ENCODE measurements around the gene KCNMA1.

The KCNMA1 gene

DNA sequence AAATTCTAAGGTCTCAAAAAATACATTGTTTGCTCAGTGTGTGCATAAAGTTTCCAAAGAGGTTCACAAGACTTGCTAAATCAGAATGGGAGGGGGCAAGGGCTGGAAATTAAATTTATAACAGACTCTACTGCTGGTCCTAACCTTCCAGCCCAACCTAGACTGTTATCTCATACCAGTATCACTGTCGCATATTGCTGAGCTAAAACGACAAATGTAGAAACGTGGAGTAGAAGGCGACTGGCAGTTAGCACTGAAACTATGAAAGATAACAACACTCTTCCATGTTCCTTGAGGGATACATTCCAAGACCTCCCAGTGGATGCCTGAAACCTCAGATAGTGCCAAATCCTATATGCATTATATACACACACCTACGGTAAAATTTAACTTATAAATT lies 514.3 kb downstream of the KCNMA1 start:
- TF ChIP-seq, protein P1, sequence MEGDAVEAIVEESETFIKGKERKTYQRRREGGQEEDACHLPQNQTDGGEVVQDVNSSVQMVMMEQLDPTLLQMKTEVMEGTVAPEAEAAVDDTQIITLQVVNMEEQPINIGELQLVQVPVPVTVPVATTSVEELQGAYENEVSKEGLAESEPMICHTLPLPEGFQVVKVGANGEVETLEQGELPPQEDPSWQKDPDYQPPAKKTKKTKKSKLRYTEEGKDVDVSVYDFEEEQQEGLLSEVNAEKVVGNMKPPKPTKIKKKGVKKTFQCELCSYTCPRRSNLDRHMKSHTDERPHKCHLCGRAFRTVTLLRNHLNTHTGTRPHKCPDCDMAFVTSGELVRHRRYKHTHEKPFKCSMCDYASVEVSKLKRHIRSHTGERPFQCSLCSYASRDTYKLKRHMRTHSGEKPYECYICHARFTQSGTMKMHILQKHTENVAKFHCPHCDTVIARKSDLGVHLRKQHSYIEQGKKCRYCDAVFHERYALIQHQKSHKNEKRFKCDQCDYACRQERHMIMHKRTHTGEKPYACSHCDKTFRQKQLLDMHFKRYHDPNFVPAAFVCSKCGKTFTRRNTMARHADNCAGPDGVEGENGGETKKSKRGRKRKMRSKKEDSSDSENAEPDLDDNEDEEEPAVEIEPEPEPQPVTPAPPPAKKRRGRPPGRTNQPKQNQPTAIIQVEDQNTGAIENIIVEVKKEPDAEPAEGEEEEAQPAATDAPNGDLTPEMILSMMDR (IDR thresholded peaks at IDR 0.05; ENCODE audit: control insufficient read depth, insufficient read depth, low read depth, low read length, missing control alignments) = no peak
- no peak for DNase-seq (ENCODE audit: low read depth)
- H3K4me3 ChIP-seq (ENCODE audit: control insufficient read depth, low read depth, low read length) = no peak overlapping the region

DNA sequence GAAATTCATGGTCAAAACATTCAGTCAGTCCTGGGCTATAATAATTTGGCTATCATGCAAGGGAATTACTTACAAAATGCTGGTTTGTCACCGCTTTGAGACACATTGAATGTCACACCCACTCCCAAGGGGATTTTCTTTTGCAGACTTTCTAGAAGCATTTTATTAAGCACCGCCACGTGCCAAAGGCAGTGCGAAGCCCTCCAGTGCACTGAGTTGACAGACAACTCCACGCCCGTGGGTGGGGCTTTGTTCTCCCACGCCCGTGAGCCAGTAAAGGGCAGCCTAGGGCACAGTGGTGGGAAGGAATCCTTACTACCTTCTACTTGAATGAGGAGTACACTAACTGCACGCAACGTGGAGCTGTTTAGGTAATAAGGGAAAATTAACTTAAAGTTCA lies 515.8 kb downstream of the KCNMA1 start:
- TF ChIP-seq, protein P1 (IDR thresholded peaks at IDR 0.05; ENCODE audit: control insufficient read depth, insufficient read depth, low read depth, low read length, missing control alignments) = no peak
- no peak for DNase-seq (ENCODE audit: low read depth)
- H3K4me3 ChIP-seq (ENCODE audit: control insufficient read depth, low read depth, low read length) = no peak overlapping the region

DNA sequence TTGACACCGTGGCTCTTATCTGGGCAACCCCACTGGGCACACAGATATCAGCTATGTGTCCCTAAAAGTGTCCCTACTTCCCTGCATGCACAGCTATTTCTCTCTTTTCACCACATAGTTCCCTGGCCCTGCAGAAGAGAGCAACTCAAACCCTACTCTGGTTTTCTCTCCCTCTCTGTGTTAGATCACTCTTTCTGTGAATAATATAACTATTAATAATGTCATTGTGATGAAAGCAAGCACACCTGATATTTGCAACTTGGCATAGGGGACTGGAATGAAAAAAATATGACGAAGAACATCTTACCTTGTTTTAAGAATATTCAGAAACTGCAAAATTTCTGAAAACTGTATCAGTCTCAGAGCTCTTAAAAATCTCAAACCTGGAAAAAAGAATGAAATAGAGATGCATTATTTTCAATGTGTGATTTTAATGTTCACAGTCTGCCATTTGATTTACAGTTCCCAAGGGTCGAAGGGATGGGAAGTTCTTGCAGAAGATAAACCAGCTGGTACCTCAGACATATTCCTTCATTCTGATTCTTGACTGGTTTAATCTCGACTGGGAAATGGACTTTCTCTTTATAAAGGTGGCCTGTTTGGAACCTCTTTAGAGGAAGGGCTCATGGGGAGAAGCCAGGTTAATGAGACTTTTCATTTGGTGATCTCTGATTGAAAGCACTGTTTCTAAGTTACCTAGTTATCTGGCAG lies 516.8 kb downstream of the KCNMA1 start:
- no peak overlapping the region for H3K4me3 ChIP-seq (ENCODE audit: control insufficient read depth, low read depth, low read length)
- DNase-seq (ENCODE audit: low read depth) = no peak
- TF ChIP-seq, protein P1 (IDR thresholded peaks at IDR 0.05; ENCODE audit: control insufficient read depth, insufficient read depth, low read depth, low read length, missing control alignments) = no peak

DNA sequence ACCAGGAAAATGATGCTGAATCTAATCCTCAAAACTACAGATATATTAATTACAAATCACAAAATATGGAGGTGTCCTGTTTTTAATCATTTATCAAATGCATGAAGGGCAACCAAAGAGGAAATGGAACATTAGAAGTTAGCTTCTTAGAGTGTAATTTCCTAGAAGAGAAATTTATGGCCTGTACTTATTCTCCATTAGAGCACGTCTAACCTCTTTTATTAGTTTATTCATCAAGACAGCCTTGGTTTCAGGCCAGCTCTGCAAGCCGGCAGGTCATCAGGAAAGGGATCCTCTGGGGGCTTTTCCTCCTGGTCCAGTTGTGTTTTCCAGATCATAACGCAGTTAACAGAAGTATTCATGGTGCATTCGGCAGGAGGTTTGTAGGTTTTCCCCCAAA lies 517.6 kb downstream of the KCNMA1 start:
- TF ChIP-seq, protein P1 (IDR thresholded peaks at IDR 0.05; ENCODE audit: control insufficient read depth, insufficient read depth, low read depth, low read length, missing control alignments) = no peak
- DNase-seq (ENCODE audit: low read depth) = no peak
- no peak overlapping the region for H3K4me3 ChIP-seq (ENCODE audit: control insufficient read depth, low read depth, low read length)

DNA sequence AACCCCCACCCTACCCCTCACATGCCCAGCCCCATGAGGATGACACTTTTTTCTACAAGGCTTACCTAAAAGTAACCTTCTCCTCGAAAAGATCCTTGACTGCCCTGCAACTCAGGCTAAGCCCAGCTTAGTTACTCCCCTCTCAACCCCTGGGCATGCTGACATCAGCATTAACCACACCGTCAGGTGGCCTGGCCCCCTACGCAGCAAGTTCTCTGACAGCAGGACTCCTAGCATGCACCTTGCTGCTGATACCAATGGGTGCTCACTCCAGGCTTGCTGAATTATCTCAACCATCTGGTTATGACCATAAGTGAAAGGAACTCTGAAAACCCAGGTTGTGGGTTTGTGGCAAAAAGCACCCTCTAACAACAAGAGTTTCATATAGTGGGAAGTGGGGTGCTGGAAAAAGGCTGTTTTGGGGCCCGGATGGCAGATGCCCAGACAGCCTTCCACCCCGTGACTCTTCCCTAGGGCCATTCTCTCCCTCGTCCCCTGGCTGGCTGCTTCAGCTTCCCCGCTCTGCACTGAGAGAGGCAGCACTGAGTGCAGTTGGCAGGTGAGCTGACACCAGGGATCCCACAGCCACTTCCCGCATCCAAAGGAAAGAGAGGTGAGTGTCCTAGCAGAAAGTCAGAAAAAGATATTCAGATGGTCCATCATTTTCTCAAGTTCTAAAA lies 518.9 kb downstream of the KCNMA1 start:
- no peak for DNase-seq (ENCODE audit: low read depth)
- H3K4me3 ChIP-seq (ENCODE audit: control insufficient read depth, low read depth, low read length) = no peak overlapping the region
- TF ChIP-seq, protein P1 (IDR thresholded peaks at IDR 0.05; ENCODE audit: control insufficient read depth, insufficient read depth, low read depth, low read length, missing control alignments) = no peak

DNA sequence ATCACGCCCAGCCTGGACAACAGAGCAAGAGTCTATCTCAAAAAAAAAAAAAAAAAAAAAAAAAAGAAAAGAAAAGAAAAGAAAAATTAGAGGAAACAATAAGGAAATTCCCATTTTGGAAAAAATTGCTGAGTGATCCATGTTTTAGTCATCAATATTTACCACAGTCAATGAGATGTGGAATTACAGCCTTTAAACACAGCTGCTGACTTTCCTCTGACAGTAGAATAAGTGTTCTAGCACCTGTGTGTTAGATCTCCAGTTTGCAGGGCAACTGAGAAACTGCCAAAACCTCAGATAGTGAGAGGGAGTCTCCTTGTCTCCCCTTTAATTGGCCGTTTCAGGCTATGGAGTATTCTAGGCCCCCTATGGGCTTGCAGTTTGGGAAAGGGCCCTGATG lies 520.1 kb downstream of the KCNMA1 start:
- TF ChIP-seq, protein P1 (IDR thresholded peaks at IDR 0.05; ENCODE audit: control insufficient read depth, insufficient read depth, low read depth, low read length, missing control alignments) = no peak
- no peak for DNase-seq (ENCODE audit: low read depth)
- no peak overlapping the region for H3K4me3 ChIP-seq (ENCODE audit: control insufficient read depth, low read depth, low read length)
